Nephron progenitor cell (in vitro differentiated cells): ENCODE results near the gene TIE1.
A peak's percentile ranks its signal among the peaks of the same experiment; 100 is the strongest.

Experiments used
- DNase-seq: peaks from one replicate; pipeline ENCODE4 v3.0.0; 2021
- H3K27ac Mint-ChIP-seq: 2 replicates; pipeline ENCODE4 v1.8.0; 2021; ENCODE audit warnings: mild to moderate bottlenecking, moderate library complexity, mixed read lengths
- H3K27me3 Mint-ChIP-seq: 2 replicates; pipeline ENCODE4 v1.8.0; 2021; ENCODE audit warnings: mild to moderate bottlenecking, low read depth, mixed read lengths; ENCODE audit not compliant: poor library complexity
- H3K36me3 Mint-ChIP-seq: 2 replicates; pipeline ENCODE4 v1.8.0; 2021; ENCODE audit warnings: low read depth, mixed read lengths
- H3K4me1 Mint-ChIP-seq: 2 replicates; pipeline ENCODE4 v1.8.0; 2021; ENCODE audit warnings: mixed read lengths
- H3K4me3 Mint-ChIP-seq: 2 replicates; pipeline ENCODE4 v1.8.0; 2021; ENCODE audit warnings: mild to moderate bottlenecking, moderate library complexity, mixed read lengths
- H3K9me3 Mint-ChIP-seq: 2 replicates; pipeline ENCODE4 v1.8.0; 2021; ENCODE audit warnings: mild to moderate bottlenecking, moderate library complexity, mixed read lengths
- CTCF ChIP-seq: fragments of 200-600 bp; sonication (generic); IDR thresholded peaks from 2 replicates; pipeline ENCODE4 v1.5.0; 2021; ENCODE audit warnings: antibody characterized with exemption

Gene TIE1

GRCh38 chr1:43344267-43344850 lies 43.6 kb downstream of the TIE1 start:
- no peak for TF ChIP-seq CTCF
- Mint-ChIP-seq H3K27ac (no peak overlapping the region), H3K4me1 (peaks cover 12% of the 10 kb centered on the region), H3K9me3 (no peaks in the 10 kb centered on the region), H3K4me3 (no peak overlapping the region), H3K36me3 (no peaks in the 10 kb centered on the region), H3K27me3 (peaks cover 6% of the 10 kb centered on the region)
- no peak for DNase-seq

- Mint-ChIP-seq H3K27me3 (peaks cover 6% of the 10 kb centered on the region), H3K36me3 (no peaks in the 10 kb centered on the region), H3K27ac (no peak overlapping the region), H3K4me1 (peaks cover 20% of the 10 kb centered on the region), H3K9me3 (no peaks in the 10 kb centered on the region), H3K4me3 (no peak overlapping the region)
- TF ChIP-seq CTCF, result no peak
- DNase-seq, result no peak
Measured at GRCh38 chr1:43345120-43345519, 44.3 kb downstream of the TIE1 start.

- no peaks in the 10 kb centered on the region for H3K9me3 Mint-ChIP-seq
- no peak overlapping the region for H3K4me3 Mint-ChIP-seq
- H3K27me3 Mint-ChIP-seq, result peaks cover 10% of the 10 kb centered on the region
- TF ChIP-seq CTCF, result no peak
- H3K36me3 Mint-ChIP-seq, result no peaks in the 10 kb centered on the region
- DNase-seq, result no peak
- peaks cover 28% of the 10 kb centered on the region for H3K4me1 Mint-ChIP-seq
- H3K27ac Mint-ChIP-seq, result no peak overlapping the region
Measured at GRCh38 chr1:43346636-43347035, 45.9 kb downstream of the TIE1 start.

- H3K9me3 Mint-ChIP-seq, result no peaks in the 10 kb centered on the region
- TF ChIP-seq CTCF, result no peak
- H3K36me3 Mint-ChIP-seq, result no peaks in the 10 kb centered on the region
- H3K27me3 Mint-ChIP-seq, result peaks cover 10% of the 10 kb centered on the region
- peak overlapping the region; percentile 79 for H3K4me3 Mint-ChIP-seq
- H3K4me1 Mint-ChIP-seq, result peaks cover 41% of the 10 kb centered on the region
- DNase-seq, result no peak
- no peak overlapping the region for H3K27ac Mint-ChIP-seq
Measured at GRCh38 chr1:43348343-43348808, 47.6 kb downstream of the TIE1 start.

GRCh38 chr1:43348809-43349593 lies 48.2 kb downstream of the TIE1 start:
- Mint-ChIP-seq H3K27ac (peak overlapping the region; percentile 100), H3K27me3 (peaks cover 10% of the 10 kb centered on the region), H3K9me3 (no peaks in the 10 kb centered on the region), H3K4me3 (peak overlapping the region; percentile 84), H3K36me3 (no peaks in the 10 kb centered on the region), H3K4me1 (peaks cover 41% of the 10 kb centered on the region)
- DNase-seq, result peak; percentile 97
- no peak for TF ChIP-seq CTCF
